Measurements from ENCODE around the gene FBLN2. TPM values are rescaled to one million over a fixed set of nuclear protein-coding genes. Genes with fewer than 3 reads are reported as not detected.
A peak's percentile ranks its signal among the peaks of the same experiment; 100 is the strongest.

Gene FBLN2
- total RNA-seq, 1 donor from 2014 or later, result 67.5 TPM

- peak; percentile 73 to 93 for DNase-seq (ENCODE audit: low spot score in 2 of 2, unreplicated experiment in 2 of 2)
- H3K4me1 Mint-ChIP-seq, result peaks cover 3% of the 10 kb centered on the region
- peaks cover 49% of the 10 kb centered on the region for H3K27me3 Mint-ChIP-seq (ENCODE audit: low read depth)
- peak overlapping the region; percentile 22 for H3K4me3 Mint-ChIP-seq
- H3K36me3 Mint-ChIP-seq, result no peaks in the 10 kb centered on the region
- TF ChIP-seq CTCF (IDR thresholded peaks at IDR 0.05; ENCODE audit: unreplicated experiment), result peak; percentile 100
- no peaks in the 10 kb centered on the region for H3K9me3 Mint-ChIP-seq
- no peak overlapping the region for H3K27ac Mint-ChIP-seq
Measured at GRCh38 chr3:13650210-13651056, 101.5 kb downstream of the FBLN2 start.

- Mint-ChIP-seq H3K36me3 (no peaks in the 10 kb centered on the region), H3K27me3 (ENCODE audit: low read depth) (peaks cover 53% of the 10 kb centered on the region), H3K4me1 (peaks cover 6% of the 10 kb centered on the region), H3K4me3 (no peak overlapping the region), H3K9me3 (no peaks in the 10 kb centered on the region), H3K27ac (no peak overlapping the region)
- no peak for DNase-seq (ENCODE audit: low spot score in 2 of 2, unreplicated experiment in 2 of 2)
- TF ChIP-seq CTCF (IDR thresholded peaks at IDR 0.05; ENCODE audit: unreplicated experiment), result no peak
Measured at GRCh38 chr3:13651057-13651400, 102.1 kb downstream of the FBLN2 start.

DNA sequence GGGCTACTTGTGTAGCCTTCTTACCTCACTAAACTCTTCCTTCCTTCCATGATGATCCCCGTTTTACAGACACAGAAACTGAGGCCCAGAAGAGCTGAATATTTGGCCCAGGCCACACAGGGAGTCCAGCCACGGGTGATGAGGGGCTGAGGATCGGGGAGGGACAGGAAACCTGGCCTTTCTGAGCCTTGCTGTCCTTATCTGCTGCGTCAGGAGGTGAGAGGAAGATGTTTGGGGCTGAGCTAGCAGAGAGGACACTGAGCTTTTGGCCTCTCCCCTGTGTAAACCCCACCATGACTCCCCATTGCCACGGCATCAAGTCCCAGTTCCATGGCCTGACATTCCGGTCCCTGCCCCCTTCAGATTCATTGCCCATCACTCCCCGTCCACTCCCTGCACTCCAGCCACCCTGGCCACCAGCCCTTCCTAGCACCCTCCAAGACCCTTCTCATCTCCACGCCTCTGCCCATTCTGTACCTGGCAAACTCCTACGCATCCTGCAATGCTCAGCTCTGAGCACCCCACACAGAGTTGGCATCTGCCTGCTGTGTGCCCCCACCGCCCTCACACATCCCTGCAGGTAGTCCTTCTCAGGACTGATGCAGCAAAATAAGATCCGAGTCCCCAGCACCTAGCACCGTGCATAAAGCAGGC lies 103.0 kb downstream of the FBLN2 start:
- Mint-ChIP-seq H3K36me3 (no peaks in the 10 kb centered on the region), H3K4me1 (peaks cover 6% of the 10 kb centered on the region), H3K4me3 (no peak overlapping the region), H3K9me3 (no peaks in the 10 kb centered on the region), H3K27ac (no peak overlapping the region), H3K27me3 (ENCODE audit: low read depth) (peaks cover 62% of the 10 kb centered on the region)
- no peak for DNase-seq (ENCODE audit: low spot score in 2 of 2, unreplicated experiment in 2 of 2)
- TF ChIP-seq CTCF (IDR thresholded peaks at IDR 0.05; ENCODE audit: unreplicated experiment), result no peak

- peaks cover 8% of the 10 kb centered on the region for H3K4me1 Mint-ChIP-seq
- no peak overlapping the region for H3K4me3 Mint-ChIP-seq
Measured at GRCh38 chr3:13652728-13653127, 103.8 kb downstream of the FBLN2 start.

DNA sequence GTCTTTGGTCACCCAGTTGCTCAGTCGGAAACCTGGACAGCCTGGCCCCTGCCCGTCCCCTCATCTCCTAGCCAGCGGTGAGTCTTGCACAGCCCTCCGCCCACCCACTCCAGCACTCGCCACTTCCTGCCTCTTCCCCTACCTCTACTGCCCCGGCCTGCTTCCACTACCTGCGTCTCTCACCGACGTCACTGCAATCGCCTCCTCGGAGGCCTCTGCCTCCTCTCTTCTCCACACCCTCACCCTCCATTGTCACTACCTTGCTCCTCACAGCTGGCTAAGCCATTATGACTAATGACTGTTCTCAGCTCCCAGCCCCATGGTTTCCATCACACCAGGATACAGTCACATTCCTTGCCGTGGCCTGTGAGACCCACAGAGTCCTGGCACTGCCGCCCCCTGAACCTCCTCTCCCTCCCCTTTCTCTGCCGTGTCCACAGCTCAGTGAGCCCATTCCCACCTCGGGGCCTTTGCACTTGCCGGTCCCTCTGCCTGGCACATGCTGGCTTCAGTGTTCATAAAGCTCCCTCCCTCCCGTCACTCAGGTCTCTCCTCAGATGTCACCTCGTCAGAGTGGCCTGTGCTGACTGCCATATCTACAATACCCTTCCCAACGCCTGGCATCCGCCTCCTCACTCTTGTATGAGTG lies 104.8 kb downstream of the FBLN2 start:
- Mint-ChIP-seq H3K27me3 (ENCODE audit: low read depth) (peaks cover 76% of the 10 kb centered on the region), H3K27ac (no peak overlapping the region)

More at GRCh38 chr3:13652728-13653127, 103.8 kb downstream of the FBLN2 start:
- no peaks in the 10 kb centered on the region for H3K9me3 Mint-ChIP-seq
- TF ChIP-seq CTCF (IDR thresholded peaks at IDR 0.05; ENCODE audit: unreplicated experiment), result no peak
- no peak for DNase-seq (ENCODE audit: low spot score in 2 of 2, unreplicated experiment in 2 of 2)
- peaks cover 70% of the 10 kb centered on the region for H3K27me3 Mint-ChIP-seq (ENCODE audit: low read depth)
- no peak overlapping the region for H3K27ac Mint-ChIP-seq
- H3K36me3 Mint-ChIP-seq, result no peaks in the 10 kb centered on the region

More for the DNA sequence above, 104.8 kb downstream of the FBLN2 start:
- DNase-seq (ENCODE audit: low spot score in 2 of 2, unreplicated experiment in 2 of 2), result no peak
- Mint-ChIP-seq H3K9me3 (no peaks in the 10 kb centered on the region), H3K4me1 (peaks cover 8% of the 10 kb centered on the region), H3K4me3 (no peak overlapping the region), H3K36me3 (no peaks in the 10 kb centered on the region)
- TF ChIP-seq CTCF (IDR thresholded peaks at IDR 0.05; ENCODE audit: unreplicated experiment), result no peak
